K562 (cell line): Measurements from ENCODE around the gene MEIS2. TPM values are rescaled to one million over a fixed set of nuclear protein-coding genes. Genes with fewer than 3 reads are reported as not detected.

Experiments used
- ATAC-seq: fragments of 200-7000 bp; cut with Tn5 transposase; 3 replicates; pipeline ENCODE4 v1.9.1; 2020; ENCODE audit warnings: moderate library complexity
- BruUV-seq: library from RNA; stranded (reverse); fragments of 400-500 nt; replicated peaks from 2 replicates; lab custom pipeline; 2021; lab: Mats Ljungman, UMichigan
- CTCF ChIA-PET: fragments of 300-600 bp; formaldehyde crosslinking; extraction: SDS; loops from one replicate; lab custom pipeline; 2021; ENCODE audit warnings: low intra/inter-chr PET ratio; lab: Yijun Ruan, JAX
- POLR2A ChIA-PET: fragments of 300-600, 350-650 bp; sonication (Branson Sonifier 250); formaldehyde crosslinking; extraction: SDS; loops from one replicate; lab custom pipeline; 2021; ENCODE audit warnings: antibody characterized with exemption, inconsistent platforms; lab: Yijun Ruan, JAX
- DNase-seq, 4 experiments: peaks; one replicate each; pipeline versions ENCODE4 v3.0.0 to v3.0.0-alpha.2; 2011 to 2018; ENCODE audit warnings: low spot score in 3 of 4, mixed read lengths in 3 of 4; ENCODE audit errors: extremely low read depth in 1 of 4
- FAIRE-seq: peaks from 2 replicates; lab custom pipeline; 2011; peaks lifted over from hg19 to GRCh38; lab: Jason Lieb, UNC
- H2AFZ ChIP-seq: 2 replicates; pipeline ENCODE4 v1.6.0; 2011; ENCODE audit warnings: low read depth, low read length, control low read depth, inconsistent platforms
- H3K27ac ChIP-seq: fragments of 200-600 bp; 3 replicates; pipeline ENCODE4 v1.8.0; 2011; ENCODE audit warnings: low read depth, mild to moderate bottlenecking, control low read depth, inconsistent platforms, low read length, moderate library complexity, mixed read lengths; ENCODE audit errors: extremely low read depth
- H3K27me3 ChIP-seq, 2 experiments: fragments of 300-600 bp in 1 of 2; 2 replicates in 1 of 2; 3 replicates in 1 of 2; pipeline versions ENCODE4 v1.6.0 to v1.8.0; 2011; ENCODE audit warnings: inconsistent platforms in 2 of 2, low read length in 2 of 2, mild to moderate bottlenecking in 1 of 2, mixed read lengths in 1 of 2, moderate library complexity in 1 of 2; ENCODE audit not compliant: control insufficient read depth in 2 of 2, insufficient read depth in 2 of 2
- H3K36me3 ChIP-seq: fragments of 300-600 bp; 3 replicates; pipeline ENCODE4 v1.8.0; 2011; ENCODE audit warnings: mild to moderate bottlenecking, low read length, inconsistent platforms; ENCODE audit not compliant: control insufficient read depth, insufficient read depth
- H3K4me1 ChIP-seq, 2 experiments: fragments of 200-600 bp in 1 of 2; replicated peaks in 1 of 2; 2 replicates in 1 of 2; 3 replicates in 1 of 2; pipeline versions ENCODE4 v1.5.1 to v1.8.0; 2011; ENCODE audit warnings: inconsistent platforms in 2 of 2, low read length in 2 of 2, mild to moderate bottlenecking in 1 of 2, mixed read lengths in 1 of 2, moderate library complexity in 1 of 2; ENCODE audit not compliant: control insufficient read depth in 2 of 2, insufficient read depth in 2 of 2
- H3K4me2 ChIP-seq: 2 replicates; pipeline ENCODE4 v1.6.1; 2011; ENCODE audit warnings: low read length, control low read depth, inconsistent platforms, mixed read lengths; ENCODE audit not compliant: insufficient read depth
- H3K4me3 ChIP-seq: fragments of 200-600 bp; sonication (generic), shearing (Covaris generic); 2 replicates; pipeline ENCODE4 v1.5.1; 2016; ENCODE audit warnings: control low read depth, inconsistent platforms
- H3K79me2 ChIP-seq: fragments of 200-600 bp; 3 replicates; pipeline ENCODE4 v1.8.0; 2011; ENCODE audit warnings: low read length, inconsistent platforms; ENCODE audit not compliant: control insufficient read depth, insufficient read depth
- H3K9ac ChIP-seq, 2 experiments: 2 replicates each; pipeline versions ENCODE4 v1.6.0 to v1.6.1; 2011; ENCODE audit warnings: low read depth in 2 of 2, low read length in 2 of 2, control low read depth in 1 of 2, inconsistent platforms in 1 of 2, mild to moderate bottlenecking in 1 of 2, mixed read lengths in 1 of 2; ENCODE audit not compliant: insufficient read depth in 1 of 2
- H3K9me1 ChIP-seq: one replicate; pipeline ENCODE4 v1.6.0; 2011; ENCODE audit warnings: inconsistent platforms, mild to moderate bottlenecking, low read length, moderate library complexity; ENCODE audit not compliant: control insufficient read depth, insufficient read depth
- H3K9me3 ChIP-seq: replicated peaks from 2 replicates; pipeline ENCODE4 v1.5.1; 2011; ENCODE audit warnings: low read depth, low read length, inconsistent platforms; ENCODE audit not compliant: control insufficient read depth, insufficient read depth
- H4K20me1 ChIP-seq: replicated peaks from 2 replicates; pipeline ENCODE4 v1.6.1; 2011; ENCODE audit warnings: low read length, inconsistent platforms, mixed read lengths; ENCODE audit not compliant: control insufficient read depth, insufficient read depth
- CBFA2T2 ChIP-seq: fragments of 450-650 bp; conservative IDR thresholded peaks from 2 replicates; pipeline ENCODE4 v1.6.1; 2017; ENCODE audit warnings: mild to moderate bottlenecking
- CREM ChIP-seq: IDR thresholded peaks from 2 replicates; pipeline ENCODE4 v1.6.1; 2014; ENCODE audit warnings: antibody characterized with exemption, low read depth
- HSF4 ChIP-seq: fragments of 250-450 bp; sonication (Bioruptor Pico); IDR thresholded peaks from 2 replicates; pipeline ENCODE4 v2.1.2; 2022; ENCODE audit warnings: mild to moderate bottlenecking, moderate library complexity, borderline replicate concordance
- JUN ChIP-seq, 2 experiments: sonication (generic) in 1 of 2; formaldehyde crosslinking in 1 of 2; IDR thresholded peaks; 2 replicates each; pipeline versions ENCODE4 v1.6.1 to v1.8.0; 2012 to 2022; ENCODE audit warnings: borderline replicate concordance in 2 of 2, mild to moderate bottlenecking in 2 of 2, improper control_type of control experiment in 1 of 2, low read depth in 1 of 2, low read length in 1 of 2, missing genetic modification reagents in 1 of 2
- LCOR ChIP-seq: sonication (generic); formaldehyde crosslinking; IDR thresholded peaks from 2 replicates; pipeline ENCODE4 v1.8.0; 2022; ENCODE audit warnings: mild to moderate bottlenecking, missing genetic modification reagents
- NBN ChIP-seq: fragments of 450-650 bp; IDR thresholded peaks from 2 replicates; pipeline ENCODE4 v1.6.1; 2016; ENCODE audit warnings: low read depth, mild to moderate bottlenecking
- ZNF197 ChIP-seq: fragments of 200-800 bp; sonication (Bioruptor generic); IDR thresholded peaks from 2 replicates; pipeline ENCODE4 v1.6.1; 2016; ENCODE audit warnings: low read depth, missing genetic modification characterization, missing compliant biosample characterization
- ZNF239 ChIP-seq: fragments of 250-450 bp; sonication (Bioruptor Pico); IDR thresholded peaks from 2 replicates; pipeline ENCODE4 v1.4.0; 2020; ENCODE audit warnings: mild to moderate bottlenecking
- ZNF408 ChIP-seq: fragments of 250-450 bp; sonication (Bioruptor Pico); IDR thresholded peaks from 2 replicates; pipeline ENCODE4 v1.4.0; 2020; ENCODE audit warnings: low read depth, mild to moderate bottlenecking, moderate library complexity
- WGBS: fragments of 100-300 bp; shearing (Covaris generic); methylation state at CpG from one replicate; pipeline ENCODE4 v1.1.6; 2016; ENCODE audit warnings: low coverage, mixed read lengths; ENCODE audit not compliant: insufficient coverage; ENCODE audit errors: missing lambda C conversion rate; 5-methylcytosine and 5-hydroxymethylcytosine counted together
- in situ Hi-C: fragments of 300-500 bp; cut with MboI; formaldehyde crosslinking; loops from 4 replicates; pipeline ENCODE4 v1.15.0; 2018; ENCODE audit warnings: inconsistent platforms, mixed read lengths
- intact Hi-C: fragments of 100-400 bp; cut with micrococcal nuclease; formaldehyde crosslinking; loops from 2 replicates; pipeline ENCODE4 v1.14.2; 2022
- polyA plus RNA-seq, 8 experiments: library from polyadenylated mRNA; depleted of rRNA in 4 of 8; stranded (reverse) in 5 of 8; unstranded in 3 of 8; fragments of >200 nt; fragmentation: Nextera tagmentation in 2 of 8; fragmentation: Illumina TruSeq in 1 of 8; extraction: Ambion mirVana in 2 of 8; extraction: Trizol in 1 of 8; gene quantifications; 2 replicates each; pipeline versions ENCODE4 v1.2.1 to v1.2.3, GENCODE V29; 2011 to 2014; ENCODE audit warnings: inconsistent platforms in 1 of 8, missing spikeins in 1 of 8
- total RNA-seq, 7 experiments: library from RNA; depleted of rRNA in 6 of 7; stranded (reverse); fragments of >200 nt in 6 of 7; fragmentation: Illumina TruSeq in 2 of 7; extraction: Trizol in 2 of 7; gene quantifications; 2 replicates each; pipeline versions ENCODE4 v1.2.1 to v1.2.3, GENCODE V29; 2011 to 2021; ENCODE audit warnings: low replicate concordance in 1 of 7
- TF ChIP-seq, protein P1 (sequence below): fragments of 250-450 bp; sonication (Bioruptor Pico); IDR thresholded peaks from 2 replicates; pipeline ENCODE4 v1.8.0; 2021; ENCODE audit warnings: moderate library complexity, mild to moderate bottlenecking, inconsistent platforms
- TF ChIP-seq, protein P2 (sequence below): sonication (generic); formaldehyde crosslinking; IDR thresholded peaks from 2 replicates; pipeline ENCODE4 v1.4.0; 2020; ENCODE audit warnings: mild to moderate bottlenecking, missing genetic modification reagents
- TF ChIP-seq, protein P3 (sequence below): sonication (generic); formaldehyde crosslinking; IDR thresholded peaks from 2 replicates; pipeline ENCODE4 v1.9.0; 2022; ENCODE audit warnings: mild to moderate bottlenecking, missing genetic modification reagents

Gene MEIS2
- total and polyA plus RNA-seq, 9 of the 15 experiments (the other 6 are each of a cell fraction or from before 2014, with no cell fraction given), result 7.5 to 64.2 (median 22.3) TPM

DNA sequence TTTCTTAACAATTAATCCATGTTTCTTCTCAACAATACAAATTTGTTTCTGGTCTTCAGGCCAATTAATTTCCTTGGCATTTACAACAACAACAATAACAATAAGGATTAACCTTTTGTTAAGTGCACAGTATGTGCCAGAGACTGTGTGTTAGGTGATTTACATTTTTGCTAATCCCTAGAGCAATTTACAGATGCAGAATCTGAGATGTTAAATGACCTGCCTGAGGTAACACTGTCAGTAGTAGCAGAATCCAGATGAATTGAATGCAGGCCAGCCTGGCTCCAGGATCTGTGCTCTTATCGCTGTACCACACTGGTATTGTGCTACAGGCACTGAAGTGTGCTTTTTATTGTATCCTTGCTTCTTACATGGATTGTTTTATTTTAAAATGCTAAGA is 122.2 kb downstream of the MEIS2 start:
- Histone ChIP-seq H3K4me3 (no peak overlapping the region), H3K79me2 (no peaks in the 10 kb centered on the region), H4K20me1 (no peaks in the 10 kb centered on the region), H3K9me1 (no peaks in the 10 kb centered on the region), H3K9ac (no peak overlapping the region), H2AFZ (no peak overlapping the region), H3K9me3 (no peaks in the 10 kb centered on the region), H3K4me2 (no peak overlapping the region), H3K27ac (no peak overlapping the region), H3K4me1 (no peaks in the 10 kb centered on the region), H3K36me3 (peaks cover 3% of the 10 kb centered on the region; the same call in 1 of the 3 replicates), H3K27me3 (no peaks in the 10 kb centered on the region)
- ChIA-PET POLR2A (no interaction called here), CTCF (no interaction called here)
- DNase-seq, result no peak
- ATAC-seq, result no peak
- intact Hi-C loops, result no loop called here
- no TSS peak for BruUV-seq
- no peak for TF ChIP-seq CBFA2T2
- TF ChIP-seq, protein P1, sequence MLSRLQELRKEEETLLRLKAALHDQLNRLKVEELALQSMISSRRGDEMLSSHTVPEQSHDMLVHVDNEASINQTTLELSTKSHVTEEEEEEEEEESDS (CRISPR knock-in tag), result no peak
- TF ChIP-seq ZNF197 (CRISPR knock-in tag), result no peak
- no peak for FAIRE-seq
- in situ Hi-C loops, result no loop called here
- 100% methylated on average over 1 of the region's 1 CpG for WGBS

DNA sequence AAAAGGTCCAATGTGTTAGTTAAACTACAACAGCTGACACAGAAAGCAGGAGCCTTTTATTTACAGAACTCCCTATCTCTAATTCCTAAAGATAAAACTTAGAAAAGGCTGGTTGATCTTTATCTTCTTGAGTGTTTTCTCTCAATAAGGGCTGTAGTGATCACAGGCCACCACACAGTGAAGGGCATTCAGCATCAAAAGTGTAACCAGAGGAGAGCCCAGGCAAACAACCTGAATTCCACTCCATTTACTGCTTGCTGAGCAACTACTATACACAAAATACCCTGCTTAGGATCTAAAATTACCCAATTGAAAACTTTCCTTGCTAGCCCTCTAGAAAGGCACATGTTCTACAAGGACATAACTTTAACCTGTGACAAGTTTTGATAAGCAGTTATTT is 122.7 kb downstream of the MEIS2 start:
- no peaks in the 10 kb centered on the region for H4K20me1 ChIP-seq
- ATAC-seq (no peak), DNase-seq (no peak), FAIRE-seq (no peak)
- no peaks in the 10 kb centered on the region for H3K79me2 ChIP-seq
- no peak overlapping the region for H2AFZ ChIP-seq
- H3K9me1 ChIP-seq, result no peaks in the 10 kb centered on the region
- ChIA-PET POLR2A (no interaction called here), CTCF (no interaction called here)
- no peaks in the 10 kb centered on the region for H3K4me1 ChIP-seq
- no peak overlapping the region for H3K4me2 ChIP-seq
- BruUV-seq, result no TSS peak
- in situ Hi-C loops (no loop called here), intact Hi-C loops (no loop called here)
- H3K9me3 ChIP-seq, result no peaks in the 10 kb centered on the region
- peaks cover 3% of the 10 kb centered on the region; the same call in 1 of the 3 replicates for H3K36me3 ChIP-seq
- no peaks in the 10 kb centered on the region for H3K27me3 ChIP-seq
- no peak overlapping the region for H3K4me3 ChIP-seq
- no peak overlapping the region for H3K9ac ChIP-seq
- H3K27ac ChIP-seq, result no peak overlapping the region
- TF ChIP-seq HSF4, result no peak
- no peak for TF ChIP-seq JUN (IDR thresholded peaks at IDR 0.05; ENCODE audit: borderline replicate concordance, low read depth, low read length)
- TF ChIP-seq JUN (CRISPR knock-in tag; IDR thresholded peaks at IDR 0.05; ENCODE audit: borderline replicate concordance), result no peak
- TF ChIP-seq LCOR (CRISPR knock-in tag), result no peak
- no peak for TF ChIP-seq CREM
- TF ChIP-seq, protein P2, sequence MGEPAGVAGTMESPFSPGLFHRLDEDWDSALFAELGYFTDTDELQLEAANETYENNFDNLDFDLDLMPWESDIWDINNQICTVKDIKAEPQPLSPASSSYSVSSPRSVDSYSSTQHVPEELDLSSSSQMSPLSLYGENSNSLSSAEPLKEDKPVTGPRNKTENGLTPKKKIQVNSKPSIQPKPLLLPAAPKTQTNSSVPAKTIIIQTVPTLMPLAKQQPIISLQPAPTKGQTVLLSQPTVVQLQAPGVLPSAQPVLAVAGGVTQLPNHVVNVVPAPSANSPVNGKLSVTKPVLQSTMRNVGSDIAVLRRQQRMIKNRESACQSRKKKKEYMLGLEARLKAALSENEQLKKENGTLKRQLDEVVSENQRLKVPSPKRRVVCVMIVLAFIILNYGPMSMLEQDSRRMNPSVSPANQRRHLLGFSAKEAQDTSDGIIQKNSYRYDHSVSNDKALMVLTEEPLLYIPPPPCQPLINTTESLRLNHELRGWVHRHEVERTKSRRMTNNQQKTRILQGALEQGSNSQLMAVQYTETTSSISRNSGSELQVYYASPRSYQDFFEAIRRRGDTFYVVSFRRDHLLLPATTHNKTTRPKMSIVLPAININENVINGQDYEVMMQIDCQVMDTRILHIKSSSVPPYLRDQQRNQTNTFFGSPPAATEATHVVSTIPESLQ (CRISPR knock-in tag), result no peak
- TF ChIP-seq ZNF239 (CRISPR knock-in tag), result no peak
- TF ChIP-seq NBN, result no peak
- no peak for TF ChIP-seq ZNF408 (CRISPR knock-in tag)
- TF ChIP-seq, protein P3, sequence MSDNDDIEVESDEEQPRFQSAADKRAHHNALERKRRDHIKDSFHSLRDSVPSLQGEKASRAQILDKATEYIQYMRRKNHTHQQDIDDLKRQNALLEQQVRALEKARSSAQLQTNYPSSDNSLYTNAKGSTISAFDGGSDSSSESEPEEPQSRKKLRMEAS, result no peak
